Parathyroid adenoma (tissue), 2 donors: ENCODE data around the gene GPATCH11.

Source experiments
- H2AFZ ChIP-seq: fragments of 300-600 bp; sonication (generic); one replicate; pipeline ENCODE4 v1.7.0; 2017; ENCODE audit warnings: antibody characterized with exemption, mild to moderate bottlenecking
- H3K27ac ChIP-seq: fragments of 300-600 bp; sonication (generic); one replicate; pipeline ENCODE4 v1.7.0; 2017
- H3K27me3 ChIP-seq: fragments of 300-600 bp; sonication (generic); one replicate; pipeline ENCODE4 v1.7.0; 2017; ENCODE audit warnings: low read length; ENCODE audit not compliant: control insufficient read depth, insufficient read depth
- H3K36me3 ChIP-seq: fragments of 300-600 bp; sonication (generic); one replicate; pipeline ENCODE4 v1.7.0; 2017; ENCODE audit warnings: low read length; ENCODE audit not compliant: control insufficient read depth, insufficient read depth
- H3K4me1 ChIP-seq: fragments of 300-600 bp; sonication (generic); one replicate; pipeline ENCODE4 v1.7.0; 2017; ENCODE audit warnings: control low read depth
- H3K4me2 ChIP-seq: fragments of 300-600 bp; sonication (generic); one replicate; pipeline ENCODE4 v1.7.0; 2017; ENCODE audit warnings: low read length
- H3K4me3 ChIP-seq: fragments of 300-600 bp; sonication (generic); one replicate; pipeline ENCODE4 v1.7.0; 2017; ENCODE audit warnings: low read depth, low read length
- H3K79me2 ChIP-seq: fragments of 300-600 bp; sonication (generic); one replicate; pipeline ENCODE4 v1.7.0; 2017; ENCODE audit warnings: control low read depth
- H3K9ac ChIP-seq: fragments of 300-600 bp; sonication (generic); one replicate; pipeline ENCODE4 v1.7.0; 2017; ENCODE audit warnings: mild to moderate bottlenecking
- H3K9me3 ChIP-seq: fragments of 300-600 bp; sonication (generic); one replicate; pipeline ENCODE4 v1.7.0; 2017; ENCODE audit warnings: low read length; ENCODE audit not compliant: control insufficient read depth
- TF ChIP-seq, protein P1 (sequence below): fragments of 300-600 bp; sonication (generic); IDR thresholded peaks from one replicate; pipeline ENCODE4 v1.7.0; 2017; ENCODE audit warnings: antibody characterized with exemption, mild to moderate bottlenecking
- donor health status: primary hyperparathyroidism.

Gene GPATCH11

GRCh38 chr2:37132914-37133313 lies 48.6 kb downstream of the GPATCH11 start:
- Histone ChIP-seq H3K27ac (no peak overlapping the region), H3K4me2 (no peak overlapping the region), H2AFZ (no peak overlapping the region), H3K79me2 (peaks cover 14% of the 10 kb centered on the region), H3K36me3 (no peaks in the 10 kb centered on the region), H3K9me3 (no peaks in the 10 kb centered on the region), H3K4me3 (no peak overlapping the region), H3K9ac (no peak overlapping the region), H3K27me3 (no peaks in the 10 kb centered on the region), H3K4me1 (peaks cover 7% of the 10 kb centered on the region)
- TF ChIP-seq, protein P1, sequence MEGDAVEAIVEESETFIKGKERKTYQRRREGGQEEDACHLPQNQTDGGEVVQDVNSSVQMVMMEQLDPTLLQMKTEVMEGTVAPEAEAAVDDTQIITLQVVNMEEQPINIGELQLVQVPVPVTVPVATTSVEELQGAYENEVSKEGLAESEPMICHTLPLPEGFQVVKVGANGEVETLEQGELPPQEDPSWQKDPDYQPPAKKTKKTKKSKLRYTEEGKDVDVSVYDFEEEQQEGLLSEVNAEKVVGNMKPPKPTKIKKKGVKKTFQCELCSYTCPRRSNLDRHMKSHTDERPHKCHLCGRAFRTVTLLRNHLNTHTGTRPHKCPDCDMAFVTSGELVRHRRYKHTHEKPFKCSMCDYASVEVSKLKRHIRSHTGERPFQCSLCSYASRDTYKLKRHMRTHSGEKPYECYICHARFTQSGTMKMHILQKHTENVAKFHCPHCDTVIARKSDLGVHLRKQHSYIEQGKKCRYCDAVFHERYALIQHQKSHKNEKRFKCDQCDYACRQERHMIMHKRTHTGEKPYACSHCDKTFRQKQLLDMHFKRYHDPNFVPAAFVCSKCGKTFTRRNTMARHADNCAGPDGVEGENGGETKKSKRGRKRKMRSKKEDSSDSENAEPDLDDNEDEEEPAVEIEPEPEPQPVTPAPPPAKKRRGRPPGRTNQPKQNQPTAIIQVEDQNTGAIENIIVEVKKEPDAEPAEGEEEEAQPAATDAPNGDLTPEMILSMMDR: no peak

DNA sequence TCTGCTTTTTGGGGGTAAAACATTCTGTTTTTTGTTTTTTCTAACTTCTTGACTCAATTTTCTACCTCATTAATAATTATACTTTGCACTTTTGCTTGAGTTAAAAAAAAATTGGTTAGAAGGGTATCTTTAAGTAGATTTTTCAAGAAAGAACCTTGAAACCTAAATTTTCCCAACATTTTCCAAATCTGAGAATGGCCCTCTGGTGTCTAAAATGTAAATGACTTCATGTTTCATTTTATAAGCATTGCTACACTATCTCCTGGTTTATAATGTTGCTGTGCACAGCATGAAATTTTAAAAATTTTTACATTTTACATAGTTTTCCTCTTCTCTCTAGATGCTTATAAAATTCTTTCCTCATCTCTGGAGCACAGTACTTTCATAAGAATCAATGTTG lies 58.2 kb downstream of the GPATCH11 start:
- no peak overlapping the region for H3K4me2 ChIP-seq
- no peak overlapping the region for H3K9ac ChIP-seq
- H3K27me3 ChIP-seq: no peaks in the 10 kb centered on the region
- no peak overlapping the region for H3K27ac ChIP-seq
- TF ChIP-seq, protein P1: no peak
- no peaks in the 10 kb centered on the region for H3K9me3 ChIP-seq
- H3K36me3 ChIP-seq: no peaks in the 10 kb centered on the region
- H3K79me2 ChIP-seq: peaks cover 6% of the 10 kb centered on the region
- no peaks in the 10 kb centered on the region for H3K4me1 ChIP-seq
- no peak overlapping the region for H3K4me3 ChIP-seq
- H2AFZ ChIP-seq: no peak overlapping the region

DNA sequence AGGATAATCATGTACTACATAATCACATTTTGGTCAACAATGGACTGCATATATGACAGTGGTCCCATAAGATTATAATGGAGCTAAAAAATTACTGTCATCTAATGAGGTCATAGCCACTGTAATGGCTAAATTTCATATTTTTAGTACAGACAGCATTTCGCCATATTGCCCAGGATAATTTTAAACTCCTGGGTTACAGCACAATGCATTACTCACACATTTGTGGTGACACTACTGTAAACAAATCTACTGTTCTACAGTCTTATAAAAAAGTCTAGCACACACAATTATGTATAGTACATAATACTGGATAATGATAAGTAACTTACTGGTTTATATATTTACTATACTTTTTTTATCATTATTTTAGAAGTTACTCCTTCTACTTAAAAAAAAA lies 59.7 kb downstream of the GPATCH11 start:
- no peaks in the 10 kb centered on the region for H3K4me1 ChIP-seq
- peaks cover 6% of the 10 kb centered on the region for H3K79me2 ChIP-seq
- H3K27me3 ChIP-seq: no peaks in the 10 kb centered on the region
- no peak overlapping the region for H3K4me3 ChIP-seq
- no peak overlapping the region for H3K4me2 ChIP-seq
- no peaks in the 10 kb centered on the region for H3K36me3 ChIP-seq
- TF ChIP-seq, protein P1: no peak
- no peaks in the 10 kb centered on the region for H3K9me3 ChIP-seq
- no peak overlapping the region for H2AFZ ChIP-seq
- H3K9ac ChIP-seq: no peak overlapping the region
- no peak overlapping the region for H3K27ac ChIP-seq

GRCh38 chr2:37146062-37146461 lies 61.7 kb downstream of the GPATCH11 start:
- Histone ChIP-seq H3K27me3 (no peaks in the 10 kb centered on the region), H3K4me3 (no peak overlapping the region), H3K79me2 (peaks cover 3% of the 10 kb centered on the region), H3K36me3 (no peaks in the 10 kb centered on the region), H3K27ac (no peak overlapping the region), H3K4me1 (no peaks in the 10 kb centered on the region), H3K4me2 (no peak overlapping the region), H3K9ac (no peak overlapping the region), H3K9me3 (no peaks in the 10 kb centered on the region), H2AFZ (no peak overlapping the region)
- TF ChIP-seq, protein P1: no peak

GRCh38 chr2:37148325-37148724 lies 64.0 kb downstream of the GPATCH11 start:
- Histone ChIP-seq H2AFZ (no peak overlapping the region), H3K79me2 (peaks cover 5% of the 10 kb centered on the region), H3K27me3 (no peaks in the 10 kb centered on the region), H3K9me3 (no peaks in the 10 kb centered on the region), H3K36me3 (no peaks in the 10 kb centered on the region), H3K4me3 (no peak overlapping the region), H3K4me1 (no peaks in the 10 kb centered on the region), H3K4me2 (no peak overlapping the region), H3K9ac (no peak overlapping the region), H3K27ac (no peak overlapping the region)
- TF ChIP-seq, protein P1: no peak
